ENCODE measurements around the gene USP22. TPM values are rescaled to one million over a fixed set of nuclear protein-coding genes. Genes with fewer than 3 reads are reported as not detected.
A peak's percentile ranks its signal among the peaks of the same experiment; 100 is the strongest.

The USP22 gene
- total RNA-seq, 1 donor from 2014 or later = 268 TPM

- DNase-seq (ENCODE audit: low read depth) = no peak
Observed at GRCh38 chr17:21049457-21049856, 6.6 kb upstream of the USP22 start.

- no peak for DNase-seq (ENCODE audit: low read depth)
Observed at GRCh38 chr17:21046216-21046615, 3.4 kb upstream of the USP22 start.

GRCh38 chr17:21044971-21045370 is 2.2 kb upstream of the USP22 start:
- no peak for DNase-seq (ENCODE audit: low read depth)

- DNase-seq (ENCODE audit: low read depth) = peak; percentile 99
Observed at GRCh38 chr17:21043296-21044232, 753 bp upstream of the USP22 start.

- peak; percentile 79 for DNase-seq (ENCODE audit: low read depth)
Observed at GRCh38 chr17:21041741-21042457, 912 bp downstream of the USP22 start.

GRCh38 chr17:21039839-21040575 is 2.8 kb downstream of the USP22 start:
- DNase-seq (ENCODE audit: low read depth) = peak; percentile 35

- no peak for DNase-seq (ENCODE audit: low read depth)
Observed at GRCh38 chr17:21037117-21037803, 5.6 kb downstream of the USP22 start.

GRCh38 chr17:21036361-21036881 is 6.4 kb downstream of the USP22 start:
- DNase-seq (ENCODE audit: low read depth) = no peak

- DNase-seq (ENCODE audit: low read depth) = no peak
Observed at GRCh38 chr17:21035406-21035805, 7.4 kb downstream of the USP22 start.

- peak; percentile 78 for DNase-seq (ENCODE audit: low read depth)
Observed at GRCh38 chr17:21034340-21035235, 8.2 kb downstream of the USP22 start.

- no peak for DNase-seq (ENCODE audit: low read depth)
Observed at GRCh38 chr17:21033350-21033749, 9.5 kb downstream of the USP22 start.

GRCh38 chr17:21031756-21032396 is 10.9 kb downstream of the USP22 start:
- peak; percentile 68 for DNase-seq (ENCODE audit: low read depth)

- no peak for DNase-seq (ENCODE audit: low read depth)
Observed at GRCh38 chr17:21030375-21030774, 12.4 kb downstream of the USP22 start.

- DNase-seq (ENCODE audit: low read depth) = no peak
Observed at GRCh38 chr17:21029515-21029914, 13.3 kb downstream of the USP22 start.

GRCh38 chr17:21029036-21029435 is 13.8 kb downstream of the USP22 start:
- no peak for DNase-seq (ENCODE audit: low read depth)

- no peak for DNase-seq (ENCODE audit: low read depth)
Observed at GRCh38 chr17:21028192-21028591, 14.6 kb downstream of the USP22 start.

GRCh38 chr17:21027031-21027430 is 15.8 kb downstream of the USP22 start:
- DNase-seq (ENCODE audit: low read depth) = no peak

- no peak for DNase-seq (ENCODE audit: low read depth)
Observed at GRCh38 chr17:21025451-21025850, 17.4 kb downstream of the USP22 start.

GRCh38 chr17:21024024-21024423 is 18.8 kb downstream of the USP22 start:
- no peak for DNase-seq (ENCODE audit: low read depth)

All from myocyte (in vitro differentiated cells).